HG02840 (cell line): ENCODE data around the gene LRIG1.
A peak's percentile ranks its signal among the peaks of the same experiment; 100 is the strongest.

Experiments used
- ATAC-seq: cut with Tn5 transposase; IDR thresholded peaks from one replicate; pipeline ENCODE4 v1.9.1; 2021; ENCODE audit warnings: mild to moderate bottlenecking, moderate library complexity, moderate number of reproducible peaks; ENCODE audit not compliant: unreplicated experiment, low FRiP score

Gene LRIG1

DNA sequence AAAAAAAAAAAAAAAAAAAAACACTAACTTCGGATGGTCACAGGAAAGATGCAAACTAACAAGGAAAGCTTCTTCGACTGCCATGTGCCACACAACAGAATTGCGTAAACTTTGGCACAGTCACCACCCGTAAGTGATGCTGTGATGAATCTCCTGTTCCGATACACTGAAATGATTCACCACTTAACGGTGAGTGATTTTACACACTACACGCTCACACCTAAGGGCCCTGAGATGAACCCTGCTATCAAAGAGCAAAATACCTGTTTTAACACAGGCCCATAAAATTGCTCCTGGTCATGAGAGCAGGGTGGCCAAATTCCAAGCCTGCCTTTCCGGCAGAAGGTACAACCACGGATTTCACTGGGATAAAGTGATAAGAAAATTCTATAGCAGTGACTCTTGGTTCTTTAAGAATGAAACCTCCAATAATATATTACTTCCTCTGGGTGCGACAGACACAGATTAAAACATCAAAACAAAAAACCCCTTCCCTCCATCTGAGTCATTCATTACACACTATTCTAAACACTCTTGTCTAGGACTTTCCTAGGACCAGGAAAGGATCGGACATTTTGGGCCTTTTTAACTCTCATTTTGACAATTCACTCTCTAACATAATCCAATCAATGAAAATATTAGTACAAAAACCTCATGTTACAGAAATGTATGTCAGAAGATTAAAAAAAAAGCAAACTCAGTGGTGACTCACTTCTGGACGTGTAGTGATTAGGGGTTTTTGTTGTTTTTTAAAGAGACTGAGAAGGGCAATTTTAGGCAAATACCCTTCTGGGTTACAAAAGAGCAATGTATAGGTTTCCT is 28.3 kb downstream of the LRIG1 start:
- ATAC-seq, result peak; percentile 61

GRCh38 chr3:66470956-66471686 is 29.7 kb downstream of the LRIG1 start:
- no peak for ATAC-seq

GRCh38 chr3:66470285-66470684 is 30.5 kb downstream of the LRIG1 start:
- ATAC-seq, result no peak

GRCh38 chr3:66469220-66469640 is 31.6 kb downstream of the LRIG1 start:
- ATAC-seq, result peak; percentile 58

- ATAC-seq, result no peak
Measured at GRCh38 chr3:66467996-66468735, 32.7 kb downstream of the LRIG1 start.

GRCh38 chr3:66466606-66467270 is 34.1 kb downstream of the LRIG1 start:
- no peak for ATAC-seq

- no peak for ATAC-seq
Measured at GRCh38 chr3:66465587-66465986, 35.2 kb downstream of the LRIG1 start.

GRCh38 chr3:66465034-66465433 is 35.8 kb downstream of the LRIG1 start:
- no peak for ATAC-seq

- no peak for ATAC-seq
Measured at GRCh38 chr3:66464512-66464894, 36.3 kb downstream of the LRIG1 start.

- ATAC-seq, result no peak
Measured at GRCh38 chr3:66463730-66464511, 36.9 kb downstream of the LRIG1 start.

- ATAC-seq, result no peak
Measured at GRCh38 chr3:66463054-66463631, 37.7 kb downstream of the LRIG1 start.

DNA sequence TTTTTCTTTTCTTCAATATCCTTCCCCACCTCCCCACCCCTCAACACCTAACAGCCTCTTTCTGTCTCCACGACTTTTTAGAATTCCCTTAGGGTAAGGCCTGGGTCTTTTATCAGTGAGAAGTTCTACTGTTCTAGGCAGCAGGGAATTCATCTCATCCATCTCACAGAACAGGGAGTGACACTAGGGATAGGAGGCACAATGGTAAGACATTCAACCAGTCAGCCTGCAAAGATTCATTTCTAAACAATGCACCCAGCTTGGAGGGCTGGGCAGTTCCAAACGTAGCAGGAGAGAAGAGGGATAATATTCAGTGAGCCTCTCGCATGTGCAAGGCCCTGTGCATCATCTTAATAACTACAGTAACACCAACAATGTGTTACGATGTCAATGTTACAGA is 43.6 kb downstream of the LRIG1 start:
- ATAC-seq, result no peak

DNA sequence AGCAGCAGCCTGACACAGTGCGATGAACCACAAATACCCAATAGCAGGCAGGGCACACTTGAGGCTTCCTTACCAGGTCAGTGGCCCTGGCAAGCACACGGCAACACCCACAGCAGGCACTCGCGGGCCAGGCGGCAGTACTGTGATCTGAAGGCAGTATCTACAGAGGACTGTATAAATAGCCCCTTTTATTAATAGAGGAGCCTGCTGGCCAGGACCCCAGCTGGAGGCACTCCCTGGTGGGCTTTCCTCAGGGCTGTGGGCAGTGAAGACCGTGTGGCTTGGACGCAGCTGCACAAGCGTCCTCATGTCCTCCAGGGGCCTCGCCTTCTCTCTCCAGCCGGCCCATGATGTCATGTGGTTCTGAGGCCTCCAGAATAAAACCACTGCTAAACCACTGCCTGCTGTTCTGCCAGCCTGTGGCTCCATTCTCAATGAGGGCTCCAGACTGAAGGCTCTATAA is 44.1 kb downstream of the LRIG1 start:
- no peak for ATAC-seq

DNA sequence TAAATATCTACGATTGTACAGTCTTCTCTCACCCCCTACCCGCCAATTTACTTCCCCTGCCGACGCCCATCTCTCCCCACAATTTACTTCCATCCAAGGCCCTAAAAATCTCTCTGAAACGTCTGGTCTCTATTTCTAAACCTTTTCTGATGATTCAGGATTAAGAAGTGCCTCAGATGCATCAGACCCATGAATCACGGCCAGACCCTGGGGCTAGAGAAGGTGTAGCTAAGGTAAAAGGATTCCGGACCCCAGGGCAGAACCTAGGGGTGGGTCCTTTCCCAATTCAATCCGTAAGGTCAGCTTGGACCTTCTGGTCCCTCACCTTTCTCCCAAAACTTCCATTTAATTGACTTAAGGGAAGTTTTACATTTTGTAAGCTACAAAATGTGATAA is 46.4 kb downstream of the LRIG1 start:
- ATAC-seq, result no peak

DNA sequence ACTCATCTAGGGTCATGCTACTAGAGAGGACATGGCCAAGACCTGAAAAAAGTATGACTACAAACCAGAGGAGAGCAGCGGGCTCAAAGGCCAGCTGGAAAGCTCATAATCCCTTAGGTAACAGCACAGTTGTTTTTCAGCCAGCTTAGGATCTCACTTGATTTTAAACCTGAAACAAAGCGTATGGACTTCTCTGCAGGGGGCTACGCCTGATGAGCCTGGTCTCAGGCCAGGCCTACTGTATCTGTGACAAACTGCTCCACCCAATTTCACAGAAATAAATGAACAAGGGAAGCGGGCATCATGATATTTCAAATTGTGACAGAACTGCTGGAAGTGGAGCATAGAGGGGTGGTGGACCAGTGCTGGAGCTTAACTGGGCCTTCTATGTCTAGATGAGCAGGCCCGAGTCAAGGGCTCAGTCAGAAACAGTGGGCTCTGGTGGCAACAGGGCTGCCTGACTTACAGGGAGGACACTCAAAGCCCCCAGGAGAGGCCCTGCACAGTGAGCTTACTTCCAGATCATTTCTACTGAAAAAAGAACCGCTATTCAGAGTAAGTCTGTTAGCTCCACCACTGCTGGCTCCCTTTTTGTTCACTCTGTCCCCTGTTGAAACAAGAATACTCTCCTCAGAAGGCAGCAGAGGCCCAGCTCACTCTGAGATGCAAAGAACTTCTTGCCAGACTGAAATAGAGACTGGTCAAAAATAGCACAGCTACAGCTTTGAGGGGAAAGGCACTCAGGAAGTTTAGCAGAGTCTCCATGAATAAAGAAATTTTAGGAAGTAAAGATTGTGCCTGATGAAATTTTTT is 47.0 kb downstream of the LRIG1 start:
- no peak for ATAC-seq

- ATAC-seq, result no peak
Measured at GRCh38 chr3:66452303-66453011, 48.4 kb downstream of the LRIG1 start.

DNA sequence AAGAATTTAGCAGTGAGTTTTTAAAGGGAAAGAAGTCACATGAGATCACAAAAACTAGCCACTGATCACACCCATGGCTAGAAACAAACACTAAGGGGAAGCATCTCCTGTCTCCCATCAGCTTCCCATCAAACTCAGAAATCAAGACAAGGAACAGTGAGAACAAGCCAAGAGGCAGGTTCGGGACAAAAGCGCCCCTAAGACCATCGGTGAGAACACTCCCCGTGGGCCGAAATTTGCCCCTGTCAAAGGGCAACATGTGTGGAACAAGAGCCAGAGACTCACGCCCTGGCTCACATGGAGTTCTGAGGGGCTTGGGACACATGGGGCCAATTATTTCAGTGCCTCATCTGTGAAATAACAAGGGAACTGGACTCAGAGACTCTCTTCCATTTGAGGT is 49.1 kb downstream of the LRIG1 start:
- ATAC-seq, result no peak
